ENCODE results near the gene TSKU.

Gene TSKU

DNA sequence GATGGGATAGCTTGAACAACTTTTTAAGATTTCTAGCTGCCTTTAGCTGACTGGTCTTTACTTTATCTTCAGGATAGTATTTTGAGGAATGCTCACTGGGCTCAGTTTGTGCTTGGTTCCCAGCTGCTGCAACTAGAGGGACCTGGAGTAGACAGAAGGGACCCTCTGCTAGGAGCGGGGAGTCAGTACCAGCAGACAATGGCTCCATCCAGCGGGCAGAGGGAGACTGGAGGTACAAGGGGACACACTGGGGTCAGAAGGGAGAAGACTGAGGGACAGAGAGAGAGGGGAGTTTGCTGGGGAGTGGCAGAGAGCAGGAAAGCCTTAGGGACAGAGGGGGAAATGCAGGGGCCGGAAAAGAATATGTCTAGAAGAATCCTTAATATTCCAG is 55.5 kb downstream of the TSKU start:
- no peak for DNase-seq (ENCODE audit: low read depth in 1 of 2, low spot score in 1 of 2)
- no peak overlapping the region for H3K27ac ChIP-seq (replicated peaks)
- TF ChIP-seq, protein P1, sequence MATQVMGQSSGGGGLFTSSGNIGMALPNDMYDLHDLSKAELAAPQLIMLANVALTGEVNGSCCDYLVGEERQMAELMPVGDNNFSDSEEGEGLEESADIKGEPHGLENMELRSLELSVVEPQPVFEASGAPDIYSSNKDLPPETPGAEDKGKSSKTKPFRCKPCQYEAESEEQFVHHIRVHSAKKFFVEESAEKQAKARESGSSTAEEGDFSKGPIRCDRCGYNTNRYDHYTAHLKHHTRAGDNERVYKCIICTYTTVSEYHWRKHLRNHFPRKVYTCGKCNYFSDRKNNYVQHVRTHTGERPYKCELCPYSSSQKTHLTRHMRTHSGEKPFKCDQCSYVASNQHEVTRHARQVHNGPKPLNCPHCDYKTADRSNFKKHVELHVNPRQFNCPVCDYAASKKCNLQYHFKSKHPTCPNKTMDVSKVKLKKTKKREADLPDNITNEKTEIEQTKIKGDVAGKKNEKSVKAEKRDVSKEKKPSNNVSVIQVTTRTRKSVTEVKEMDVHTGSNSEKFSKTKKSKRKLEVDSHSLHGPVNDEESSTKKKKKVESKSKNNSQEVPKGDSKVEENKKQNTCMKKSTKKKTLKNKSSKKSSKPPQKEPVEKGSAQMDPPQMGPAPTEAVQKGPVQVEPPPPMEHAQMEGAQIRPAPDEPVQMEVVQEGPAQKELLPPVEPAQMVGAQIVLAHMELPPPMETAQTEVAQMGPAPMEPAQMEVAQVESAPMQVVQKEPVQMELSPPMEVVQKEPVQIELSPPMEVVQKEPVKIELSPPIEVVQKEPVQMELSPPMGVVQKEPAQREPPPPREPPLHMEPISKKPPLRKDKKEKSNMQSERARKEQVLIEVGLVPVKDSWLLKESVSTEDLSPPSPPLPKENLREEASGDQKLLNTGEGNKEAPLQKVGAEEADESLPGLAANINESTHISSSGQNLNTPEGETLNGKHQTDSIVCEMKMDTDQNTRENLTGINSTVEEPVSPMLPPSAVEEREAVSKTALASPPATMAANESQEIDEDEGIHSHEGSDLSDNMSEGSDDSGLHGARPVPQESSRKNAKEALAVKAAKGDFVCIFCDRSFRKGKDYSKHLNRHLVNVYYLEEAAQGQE (IDR thresholded peaks at IDR 0.05; ENCODE audit: insufficient replicate concordance, low read depth), result no peak
- TF ChIP-seq, protein P2, sequence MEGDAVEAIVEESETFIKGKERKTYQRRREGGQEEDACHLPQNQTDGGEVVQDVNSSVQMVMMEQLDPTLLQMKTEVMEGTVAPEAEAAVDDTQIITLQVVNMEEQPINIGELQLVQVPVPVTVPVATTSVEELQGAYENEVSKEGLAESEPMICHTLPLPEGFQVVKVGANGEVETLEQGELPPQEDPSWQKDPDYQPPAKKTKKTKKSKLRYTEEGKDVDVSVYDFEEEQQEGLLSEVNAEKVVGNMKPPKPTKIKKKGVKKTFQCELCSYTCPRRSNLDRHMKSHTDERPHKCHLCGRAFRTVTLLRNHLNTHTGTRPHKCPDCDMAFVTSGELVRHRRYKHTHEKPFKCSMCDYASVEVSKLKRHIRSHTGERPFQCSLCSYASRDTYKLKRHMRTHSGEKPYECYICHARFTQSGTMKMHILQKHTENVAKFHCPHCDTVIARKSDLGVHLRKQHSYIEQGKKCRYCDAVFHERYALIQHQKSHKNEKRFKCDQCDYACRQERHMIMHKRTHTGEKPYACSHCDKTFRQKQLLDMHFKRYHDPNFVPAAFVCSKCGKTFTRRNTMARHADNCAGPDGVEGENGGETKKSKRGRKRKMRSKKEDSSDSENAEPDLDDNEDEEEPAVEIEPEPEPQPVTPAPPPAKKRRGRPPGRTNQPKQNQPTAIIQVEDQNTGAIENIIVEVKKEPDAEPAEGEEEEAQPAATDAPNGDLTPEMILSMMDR (IDR thresholded peaks at IDR 0.05; ENCODE audit: insufficient read depth, low read length), result no peak
- TF ChIP-seq SPI1 (IDR thresholded peaks at IDR 0.05; ENCODE audit: borderline replicate concordance, low read depth), result no peak
- no peak for TF ChIP-seq POLR2AphosphoS5 (IDR thresholded peaks at IDR 0.05; ENCODE audit: low read depth)
- TF ChIP-seq GABPA (IDR thresholded peaks at IDR 0.05; ENCODE audit: low read depth), result no peak
- no peak overlapping the region for H3K4me3 ChIP-seq (replicated peaks; ENCODE audit: insufficient read depth, low read length)
- peaks cover 2% of the 10 kb centered on the region for H3K27me3 ChIP-seq (ENCODE audit: insufficient read depth, poor library complexity, severe bottlenecking)

DNA sequence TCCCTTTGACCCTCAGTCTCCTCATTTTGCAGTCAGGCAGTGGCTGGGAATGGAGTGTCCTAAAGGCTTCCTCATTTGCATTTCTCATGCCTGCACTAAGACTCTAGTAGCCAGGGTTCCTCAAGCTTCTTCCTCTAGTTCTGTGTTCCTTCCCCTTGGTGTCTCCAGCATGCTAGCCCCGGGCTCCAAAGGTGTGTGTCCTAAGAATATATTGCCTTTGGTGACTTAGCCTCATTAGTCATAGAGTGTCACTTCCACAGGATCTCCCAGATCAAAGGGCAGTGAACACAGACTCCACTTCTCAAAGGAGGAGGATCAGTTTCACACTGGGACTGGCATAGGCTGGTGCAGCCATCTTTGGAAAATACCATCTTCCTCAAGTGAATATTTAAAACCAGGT is 56.2 kb downstream of the TSKU start:
- no peak for DNase-seq (ENCODE audit: low read depth in 1 of 2, low spot score in 1 of 2)
- TF ChIP-seq SPI1 (IDR thresholded peaks at IDR 0.05; ENCODE audit: borderline replicate concordance, low read depth) (peak; percentile 43; the same call in 1 of the 2 replicates), GABPA (IDR thresholded peaks at IDR 0.05; ENCODE audit: low read depth) (no peak)
- TF ChIP-seq, protein P2 (IDR thresholded peaks at IDR 0.05; ENCODE audit: insufficient read depth, low read length), result no peak
- TF ChIP-seq, protein P1 (IDR thresholded peaks at IDR 0.05; ENCODE audit: insufficient replicate concordance, low read depth), result no peak
- H3K27me3 ChIP-seq (ENCODE audit: insufficient read depth, poor library complexity, severe bottlenecking), result peaks cover 2% of the 10 kb centered on the region
- H3K27ac ChIP-seq (replicated peaks), result no peak overlapping the region
- H3K4me3 ChIP-seq (replicated peaks; ENCODE audit: insufficient read depth, low read length), result no peak overlapping the region

DNA sequence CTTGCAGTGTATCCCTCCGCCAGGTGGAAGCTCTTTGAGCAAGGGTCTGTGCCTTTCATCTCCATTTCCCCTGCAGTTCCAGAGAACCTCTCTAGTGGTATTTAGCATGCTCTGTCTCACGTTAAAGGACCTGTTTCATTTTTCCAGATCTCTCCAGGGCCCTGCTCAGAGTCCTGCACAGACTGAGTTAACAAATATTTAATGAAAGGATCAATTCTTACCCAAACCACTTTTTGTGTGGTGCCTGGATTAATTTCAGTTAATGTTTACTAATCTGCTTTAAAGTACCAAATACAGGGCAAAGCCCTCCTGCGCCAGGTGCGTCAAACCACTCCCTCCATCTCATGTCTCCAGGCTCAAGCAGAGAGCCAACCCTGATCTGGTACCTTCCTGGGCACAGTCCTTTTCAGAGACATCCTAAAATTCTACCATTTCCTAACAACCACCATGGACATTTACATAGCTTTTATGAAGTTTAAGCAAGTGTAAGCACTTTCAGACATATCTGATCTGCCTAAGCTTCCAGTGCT is 58.8 kb downstream of the TSKU start:
- no peak for TF ChIP-seq GABPA (IDR thresholded peaks at IDR 0.05; ENCODE audit: low read depth)
- peaks cover 2% of the 10 kb centered on the region for H3K27me3 ChIP-seq (ENCODE audit: insufficient read depth, poor library complexity, severe bottlenecking)
- no peak for DNase-seq (ENCODE audit: low read depth in 1 of 2, low spot score in 1 of 2)
- no peak overlapping the region for H3K4me3 ChIP-seq (replicated peaks; ENCODE audit: insufficient read depth, low read length)
- no peak overlapping the region for H3K27ac ChIP-seq (replicated peaks)

DNA sequence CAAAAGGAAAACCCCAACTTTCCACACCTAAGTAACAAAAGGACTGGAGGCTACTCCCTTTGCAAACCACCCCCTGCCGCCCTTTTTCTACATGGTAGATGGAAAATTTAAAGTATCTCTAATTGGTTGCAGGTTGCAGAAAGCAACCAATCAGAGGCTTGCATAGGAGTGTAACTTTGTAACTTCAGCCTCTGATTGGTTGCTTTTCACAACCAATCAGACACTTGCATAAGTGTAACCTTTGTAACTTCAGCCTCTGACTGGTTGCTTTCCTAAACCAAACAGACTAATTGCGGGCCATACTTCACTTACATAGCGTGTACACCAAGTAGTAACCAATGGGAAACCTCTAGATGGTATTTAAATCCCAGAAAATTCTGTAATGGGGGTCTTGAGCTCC is 60.8 kb downstream of the TSKU start:
- no peak for DNase-seq (ENCODE audit: low read depth in 1 of 2, low spot score in 1 of 2)
- TF ChIP-seq POLR2AphosphoS5 (IDR thresholded peaks at IDR 0.05; ENCODE audit: low read depth) (no peak), SPI1 (IDR thresholded peaks at IDR 0.05; ENCODE audit: borderline replicate concordance, low read depth) (no peak), GABPA (IDR thresholded peaks at IDR 0.05; ENCODE audit: low read depth) (no peak)
- TF ChIP-seq, protein P1 (IDR thresholded peaks at IDR 0.05; ENCODE audit: insufficient replicate concordance, low read depth), result no peak
- TF ChIP-seq, protein P2 (IDR thresholded peaks at IDR 0.05; ENCODE audit: insufficient read depth, low read length), result no peak
- no peak overlapping the region for H3K4me3 ChIP-seq (replicated peaks; ENCODE audit: insufficient read depth, low read length)
- H3K27me3 ChIP-seq (ENCODE audit: insufficient read depth, poor library complexity, severe bottlenecking), result no peaks in the 10 kb centered on the region
- H3K27ac ChIP-seq (replicated peaks), result no peak overlapping the region
